Activated gamma-delta T cell (primary cell): ENCODE measurements around the gene UNK.

Experiments used
- DNase-seq: peaks from one replicate; lab custom pipeline; 2025; lab: John Stamatoyannopoulos, UW

The UNK gene

GRCh38 chr17:75820094-75821080 lies 35.8 kb downstream of the UNK start:
- DNase-seq: no peak

- no peak for DNase-seq
Observed at GRCh38 chr17:75821552-75821951, 36.9 kb downstream of the UNK start.

GRCh38 chr17:75822119-75822799 lies 37.7 kb downstream of the UNK start:
- DNase-seq: no peak

- DNase-seq: no peak
Observed at GRCh38 chr17:75822800-75823166, 38.2 kb downstream of the UNK start.

GRCh38 chr17:75823257-75824041 lies 38.8 kb downstream of the UNK start:
- no peak for DNase-seq

- no peak for DNase-seq
Observed at GRCh38 chr17:75824050-75824552, 39.5 kb downstream of the UNK start.

GRCh38 chr17:75824666-75825065 lies 40.1 kb downstream of the UNK start:
- DNase-seq: no peak

GRCh38 chr17:75825149-75825552 lies 40.5 kb downstream of the UNK start:
- DNase-seq: no peak

- DNase-seq: no peak
Observed at GRCh38 chr17:75825748-75826370, 41.3 kb downstream of the UNK start.

- DNase-seq: no peak
Observed at GRCh38 chr17:75826561-75827307, 42.1 kb downstream of the UNK start.

- peak; percentile 67 for DNase-seq
Observed at GRCh38 chr17:75827308-75828075, 42.9 kb downstream of the UNK start.

- DNase-seq: peak; percentile 62
Observed at GRCh38 chr17:75828076-75828400, 43.4 kb downstream of the UNK start.

- no peak for DNase-seq
Observed at GRCh38 chr17:75828741-75829140, 44.1 kb downstream of the UNK start.

GRCh38 chr17:75829747-75830146 lies 45.1 kb downstream of the UNK start:
- no peak for DNase-seq

- DNase-seq: no peak
Observed at GRCh38 chr17:75830164-75831031, 45.8 kb downstream of the UNK start.

GRCh38 chr17:75831032-75831571 lies 46.5 kb downstream of the UNK start:
- DNase-seq: no peak

GRCh38 chr17:75832164-75832651 lies 47.6 kb downstream of the UNK start:
- DNase-seq: no peak

- DNase-seq: no peak
Observed at GRCh38 chr17:75832652-75833400, 48.2 kb downstream of the UNK start.
